Stimulated activated CD4-positive, alpha-beta T cell treated with anti-CD3 and anti-CD28 coated beads, Interleukin-1b, Interleukin-23, amount 100 ng/mL, for 48 hours (primary cell): ENCODE measurements around the gene WDFY2.
A peak's percentile ranks its signal among the peaks of the same experiment; 100 is the strongest.

Experiments
- DNase-seq: peaks from one replicate; pipeline ENCODE4 v3.0.0-alpha.2; 2020

The WDFY2 gene

DNA sequence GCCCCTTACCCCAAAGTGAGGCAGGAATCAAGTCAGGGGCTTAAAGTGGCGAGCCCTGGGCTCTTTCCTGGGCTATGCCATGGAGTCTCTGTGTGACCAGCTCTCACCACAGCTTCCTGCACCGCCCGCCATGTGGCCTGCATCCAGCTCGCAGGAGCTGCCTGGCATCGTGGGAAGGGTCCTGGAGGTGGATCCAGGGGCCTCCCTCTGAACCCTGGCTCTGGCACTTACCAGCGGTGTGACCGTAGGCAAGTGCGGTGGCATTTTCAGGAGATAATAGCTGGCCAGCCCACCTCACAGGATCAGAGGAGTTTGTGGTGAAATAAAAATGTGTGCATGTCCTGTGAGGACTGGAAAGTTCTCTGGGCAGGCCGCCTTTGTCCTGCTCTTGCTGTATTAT lies 193.7 kb downstream of the WDFY2 start:
- DNase-seq = no peak

DNA sequence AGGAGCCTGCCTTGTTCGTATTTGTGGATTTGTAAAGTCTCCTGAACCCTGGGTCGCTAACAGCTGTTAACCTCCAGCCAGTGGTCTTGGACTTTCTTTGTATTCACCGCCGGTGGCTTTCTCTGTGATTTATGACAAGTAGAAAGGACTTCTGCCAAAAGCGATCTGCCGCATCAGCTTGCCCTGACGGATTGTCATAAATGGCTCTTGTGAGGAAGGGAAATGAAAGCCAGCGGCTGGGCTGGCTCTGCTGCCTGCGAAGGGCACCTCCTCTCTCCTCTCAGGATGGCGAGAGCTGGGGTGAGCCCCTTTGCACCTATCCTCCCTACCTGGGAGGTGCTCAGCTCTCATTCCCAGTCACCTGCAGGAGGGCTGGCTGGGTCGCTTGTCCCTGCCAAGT lies 194.1 kb downstream of the WDFY2 start:
- DNase-seq = no peak

DNA sequence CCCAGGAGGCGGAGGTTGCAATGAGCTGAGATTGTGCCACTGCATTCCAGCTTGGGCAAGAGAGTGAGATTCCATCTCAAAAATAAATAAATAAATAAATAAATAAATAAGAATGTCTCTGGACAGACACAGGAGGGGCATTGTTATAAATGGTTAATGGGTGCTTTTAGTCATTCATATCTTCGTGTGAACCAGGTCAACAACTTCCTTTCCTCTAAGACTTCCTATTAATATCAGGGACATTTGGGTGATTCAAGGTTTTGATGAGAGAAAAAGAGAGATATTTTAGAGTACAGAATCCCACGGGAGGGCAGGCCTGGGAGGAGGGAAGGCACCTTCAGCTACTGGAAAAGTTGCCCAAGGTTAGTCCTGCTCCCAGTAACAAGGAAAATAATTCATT lies 195.8 kb downstream of the WDFY2 start:
- DNase-seq = no peak

DNA sequence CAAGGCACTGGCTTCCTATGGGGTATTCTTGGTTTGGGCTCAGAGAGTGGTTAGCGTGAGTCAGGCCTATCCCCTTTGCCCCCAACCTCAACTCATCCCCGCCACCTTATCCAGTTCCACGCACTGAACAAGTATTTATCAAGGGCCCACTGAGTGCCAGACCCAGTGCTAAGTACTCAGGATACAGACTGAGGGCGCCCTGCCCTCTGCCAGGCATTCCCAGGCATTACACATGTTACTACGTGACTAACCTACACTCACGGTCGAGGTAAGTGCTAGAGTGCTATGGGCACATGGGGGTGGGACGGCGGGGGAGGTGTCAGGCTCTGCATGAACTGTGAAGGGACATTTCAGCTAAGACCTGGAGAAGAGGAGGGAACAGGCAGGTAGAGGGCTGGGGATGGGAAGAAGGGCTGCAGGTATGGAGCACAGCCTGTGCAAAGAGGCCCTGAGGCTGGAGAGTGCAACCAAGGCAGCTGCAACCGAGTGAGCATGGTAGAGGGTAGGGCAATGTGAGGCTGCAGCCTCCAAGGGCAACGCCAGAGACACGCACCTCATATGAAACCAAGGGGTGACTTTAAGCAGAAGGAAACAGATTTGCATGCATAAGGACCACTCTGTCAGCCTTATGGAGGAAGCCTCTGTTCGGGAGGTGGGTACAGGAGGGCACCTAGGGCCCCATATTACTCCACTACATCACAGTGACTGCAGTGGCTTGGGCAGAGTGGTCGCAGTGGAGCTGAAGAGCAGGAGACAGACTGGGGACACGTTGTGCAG lies 197.2 kb downstream of the WDFY2 start:
- no peak for DNase-seq

DNA sequence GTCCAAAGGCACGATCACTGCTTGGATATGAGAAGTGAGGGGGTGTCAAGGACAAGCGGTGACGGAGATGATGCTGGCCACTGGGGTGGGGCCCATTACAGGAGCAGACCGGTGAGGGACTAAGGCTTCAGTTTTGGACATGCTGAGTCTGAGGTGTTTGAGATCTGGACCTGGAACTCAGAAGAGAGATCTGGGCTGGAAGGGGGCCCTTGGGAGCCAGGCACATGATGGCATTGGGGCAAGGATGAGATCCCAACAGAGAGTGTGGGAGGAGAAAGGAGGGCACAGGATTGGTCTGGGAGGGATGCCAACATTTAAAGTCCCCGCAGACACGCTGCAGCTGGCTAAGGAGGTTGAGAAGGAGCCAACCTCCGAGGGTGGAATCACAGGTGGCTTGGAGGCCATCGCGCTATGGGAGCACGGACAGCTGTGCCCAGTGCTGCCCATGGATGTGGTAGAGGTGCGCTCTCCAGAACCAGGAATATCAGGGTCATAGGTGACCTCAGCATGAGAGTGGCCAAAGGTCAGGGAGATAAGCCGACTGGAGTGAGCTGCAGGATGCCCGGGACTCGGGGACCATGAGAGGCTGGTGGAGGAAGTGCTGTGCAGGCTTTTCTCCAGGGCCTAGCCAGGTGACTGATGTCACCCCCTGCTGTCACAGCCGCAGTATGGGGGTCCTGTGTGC lies 197.9 kb downstream of the WDFY2 start:
- no peak for DNase-seq

DNA sequence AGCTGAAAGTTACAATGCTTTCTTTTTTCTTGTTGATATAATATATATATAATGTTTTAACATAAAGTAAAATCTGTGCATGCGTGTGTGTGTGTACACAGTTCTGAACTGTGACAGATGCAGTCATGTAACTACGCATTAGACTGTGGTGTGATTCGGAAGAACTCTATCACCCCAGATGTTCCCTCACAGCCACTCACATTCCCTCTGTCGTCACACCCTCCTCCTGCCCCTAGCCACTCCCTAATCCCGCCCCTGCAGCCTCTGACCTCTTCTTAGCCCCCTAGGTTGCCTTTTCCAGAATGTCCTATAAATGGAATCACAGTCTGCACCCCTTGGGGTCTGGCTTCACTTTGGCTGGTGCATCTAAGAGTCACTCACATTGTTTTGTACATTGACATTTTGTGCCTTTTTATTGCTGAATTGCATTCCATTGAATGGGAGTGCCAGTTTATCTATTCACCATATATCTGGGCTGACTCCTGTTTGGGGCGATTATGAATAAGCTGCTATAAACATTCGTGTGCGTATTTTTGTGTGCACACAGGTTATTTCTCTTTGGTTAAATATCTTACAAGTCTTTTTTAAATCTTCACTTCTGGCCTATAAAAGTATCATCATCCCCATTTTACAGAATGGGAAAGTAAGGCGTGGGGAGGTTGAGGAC lies 199.3 kb downstream of the WDFY2 start:
- DNase-seq = no peak

DNA sequence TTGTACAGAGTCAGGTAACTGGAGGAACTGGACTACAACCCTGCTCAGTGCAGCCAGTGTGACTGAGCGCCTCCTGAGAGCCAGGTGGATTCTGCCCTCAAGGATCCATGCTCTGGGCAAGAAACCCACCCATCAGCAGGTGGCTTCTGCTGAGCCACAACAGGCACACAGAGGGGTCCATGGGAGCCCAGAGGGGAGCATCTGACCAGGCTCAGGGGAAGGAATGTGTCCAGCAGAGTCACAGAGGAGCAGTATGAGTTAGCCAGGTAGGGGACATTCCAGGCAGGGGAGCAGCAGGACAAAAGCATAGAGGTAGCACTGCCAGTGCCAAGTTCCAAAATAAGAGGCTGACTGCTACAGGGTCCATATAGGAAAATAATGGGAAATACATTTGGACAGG lies 199.8 kb downstream of the WDFY2 start:
- no peak for DNase-seq

DNA sequence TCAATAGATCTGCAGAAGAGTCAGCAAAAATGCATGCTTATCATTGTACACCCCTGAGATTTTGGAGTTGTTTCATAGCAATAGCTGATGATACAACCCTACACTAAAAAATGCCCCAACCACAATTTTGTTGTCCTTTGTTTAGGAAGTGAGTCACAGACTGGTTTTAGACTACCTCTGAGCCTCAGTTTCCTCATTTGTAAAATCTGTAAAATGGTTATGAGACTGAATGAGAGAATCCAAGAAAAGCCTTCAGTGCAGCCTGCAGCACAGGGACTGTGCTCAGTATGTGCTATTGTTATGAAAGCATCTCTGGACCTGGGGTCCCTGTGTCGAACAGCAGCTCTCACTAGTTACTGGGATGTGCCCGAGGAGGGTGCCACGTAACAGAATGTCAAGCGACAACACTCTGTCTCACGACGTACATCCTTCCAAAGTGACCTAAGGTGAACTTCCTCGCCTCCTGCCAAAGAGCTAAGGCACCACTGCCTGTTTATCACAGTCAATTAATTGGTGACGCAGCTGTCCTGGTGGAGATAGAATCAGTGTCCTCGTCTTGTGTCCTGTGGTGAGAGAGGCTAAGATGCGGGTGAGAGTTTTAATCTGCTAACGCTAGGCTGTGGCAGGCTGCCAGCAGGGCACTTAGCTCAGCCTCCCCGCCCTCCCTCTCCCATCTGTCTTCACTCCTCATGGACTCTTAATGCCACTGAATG lies 201.6 kb downstream of the WDFY2 start:
- DNase-seq = no peak

DNA sequence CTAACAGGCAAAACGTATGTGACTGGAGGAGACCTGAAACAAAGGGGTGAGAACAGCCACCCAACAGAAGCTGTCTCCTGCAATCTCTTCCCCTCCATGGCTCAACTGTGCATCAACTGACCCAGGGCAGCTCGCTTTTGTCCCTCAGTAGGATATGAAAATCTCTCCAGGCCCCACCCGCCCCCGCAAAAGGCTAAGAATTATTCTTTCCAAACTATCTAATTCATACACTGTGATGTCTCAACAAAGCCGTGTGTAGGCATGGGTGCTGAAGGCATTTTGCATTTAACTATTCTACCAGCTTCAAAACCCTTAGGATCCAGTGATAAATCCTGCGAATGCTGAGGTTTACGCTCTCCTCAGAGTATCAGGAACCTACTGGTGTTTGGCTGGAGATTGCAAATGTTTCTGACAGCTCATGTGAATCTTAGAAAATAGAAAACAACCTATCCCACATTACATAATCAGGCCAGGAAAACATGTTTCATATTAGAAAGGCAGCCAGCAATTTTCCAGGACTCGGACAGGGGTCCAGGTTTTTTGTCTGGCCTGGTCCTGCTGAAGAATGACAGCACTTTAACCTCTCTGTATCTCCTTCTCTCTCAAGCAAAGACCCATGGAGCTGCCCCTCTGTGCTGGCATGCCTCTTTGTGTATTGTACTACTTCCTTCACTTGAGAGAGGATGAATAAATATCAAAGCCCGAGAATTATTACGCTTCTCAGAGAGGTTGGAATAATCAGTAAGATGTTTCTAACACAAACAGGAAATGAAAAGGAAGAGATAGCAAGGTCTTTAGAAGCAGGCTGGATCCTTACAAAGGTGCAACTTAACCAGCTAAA lies 202.4 kb downstream of the WDFY2 start:
- no peak for DNase-seq

DNA sequence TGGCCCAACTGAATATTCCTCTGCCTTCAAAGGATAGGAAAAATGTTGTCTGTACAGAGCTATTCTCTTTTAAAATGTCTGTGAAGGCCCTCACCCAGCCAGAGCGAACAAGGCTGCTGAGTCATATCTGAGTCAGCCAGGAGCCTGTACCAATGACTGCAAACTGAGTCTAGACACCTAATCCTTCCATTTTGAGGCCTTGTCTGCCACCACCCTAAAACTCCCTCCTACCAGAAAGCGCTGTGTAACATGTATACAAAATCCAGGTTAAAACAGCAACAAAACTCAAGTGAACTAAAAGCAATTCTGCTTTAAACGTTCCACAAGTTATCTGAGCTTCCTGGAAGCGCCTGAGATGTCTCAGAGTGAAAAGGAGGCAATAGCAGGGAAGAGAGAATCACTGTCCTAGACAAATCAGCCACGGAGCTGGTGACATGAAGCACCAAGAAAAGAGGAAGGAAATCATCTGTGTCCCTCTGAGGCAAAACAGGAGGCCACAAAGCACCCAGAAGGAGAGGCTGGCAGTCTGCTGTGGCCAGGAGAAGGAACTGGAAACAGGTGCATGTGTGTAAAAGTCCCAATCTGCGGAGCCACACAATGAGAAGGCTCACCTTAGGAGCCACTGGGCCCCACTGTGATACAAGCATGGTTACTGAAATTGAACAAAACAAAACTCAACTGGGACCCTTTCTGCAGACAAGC lies 209.5 kb downstream of the WDFY2 start:
- DNase-seq = peak; percentile 80

DNA sequence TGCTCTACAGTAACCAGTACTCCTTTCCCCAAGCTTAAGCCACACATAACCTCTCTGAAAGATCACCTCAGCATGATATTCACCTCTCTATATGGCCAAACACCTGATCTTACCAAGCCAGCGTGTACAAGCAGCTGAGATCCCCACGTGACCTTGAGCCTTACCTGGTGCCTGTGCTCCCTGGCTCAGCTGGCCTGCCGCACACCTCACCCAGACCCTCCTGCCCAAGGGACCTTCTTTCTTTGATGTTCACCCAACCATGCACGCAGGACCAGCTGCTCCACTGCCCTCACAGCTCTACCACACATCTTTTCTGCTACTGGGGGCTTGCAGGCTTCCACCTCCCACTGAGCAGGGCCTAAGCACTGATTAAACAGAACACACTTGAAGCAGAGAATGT lies 210.7 kb downstream of the WDFY2 start:
- no peak for DNase-seq

DNA sequence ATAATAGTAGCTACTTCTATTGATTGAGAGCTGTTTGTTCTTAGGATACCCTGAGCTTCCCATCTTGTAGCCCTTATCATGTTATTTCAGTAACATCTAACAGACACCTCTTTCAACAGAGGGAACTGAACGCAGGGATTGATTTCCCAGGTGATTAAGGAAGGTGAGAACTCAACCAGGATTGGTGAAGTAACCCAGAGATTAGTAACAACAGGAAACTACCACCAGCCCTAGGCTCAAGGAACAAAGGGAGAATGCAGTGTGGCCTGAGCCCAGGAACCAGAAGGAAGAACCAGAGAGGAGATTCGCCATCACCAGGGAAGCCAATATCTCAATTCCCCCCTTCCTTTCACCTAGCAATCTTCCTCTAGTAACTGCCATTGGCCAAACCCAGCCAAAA lies 211.2 kb downstream of the WDFY2 start:
- no peak for DNase-seq

DNA sequence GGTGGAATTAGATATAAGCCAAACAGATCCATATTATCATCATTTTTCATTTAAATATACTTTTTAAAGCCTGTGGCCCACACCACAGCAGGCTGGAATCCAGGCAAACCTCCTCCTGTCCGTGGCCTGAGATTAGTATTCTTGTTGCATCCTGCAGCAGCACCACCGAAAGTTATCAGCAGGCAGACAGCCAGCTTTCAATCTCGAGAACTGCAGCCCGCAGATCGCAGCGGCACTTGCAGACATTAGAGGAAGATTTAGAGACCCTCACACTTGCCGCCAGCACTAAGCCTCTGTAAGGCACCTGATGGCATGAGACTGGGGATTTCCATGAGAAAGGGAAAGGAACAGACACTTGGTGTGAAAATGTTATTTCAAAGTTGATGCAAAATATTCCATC lies 212.3 kb downstream of the WDFY2 start:
- no peak for DNase-seq

DNA sequence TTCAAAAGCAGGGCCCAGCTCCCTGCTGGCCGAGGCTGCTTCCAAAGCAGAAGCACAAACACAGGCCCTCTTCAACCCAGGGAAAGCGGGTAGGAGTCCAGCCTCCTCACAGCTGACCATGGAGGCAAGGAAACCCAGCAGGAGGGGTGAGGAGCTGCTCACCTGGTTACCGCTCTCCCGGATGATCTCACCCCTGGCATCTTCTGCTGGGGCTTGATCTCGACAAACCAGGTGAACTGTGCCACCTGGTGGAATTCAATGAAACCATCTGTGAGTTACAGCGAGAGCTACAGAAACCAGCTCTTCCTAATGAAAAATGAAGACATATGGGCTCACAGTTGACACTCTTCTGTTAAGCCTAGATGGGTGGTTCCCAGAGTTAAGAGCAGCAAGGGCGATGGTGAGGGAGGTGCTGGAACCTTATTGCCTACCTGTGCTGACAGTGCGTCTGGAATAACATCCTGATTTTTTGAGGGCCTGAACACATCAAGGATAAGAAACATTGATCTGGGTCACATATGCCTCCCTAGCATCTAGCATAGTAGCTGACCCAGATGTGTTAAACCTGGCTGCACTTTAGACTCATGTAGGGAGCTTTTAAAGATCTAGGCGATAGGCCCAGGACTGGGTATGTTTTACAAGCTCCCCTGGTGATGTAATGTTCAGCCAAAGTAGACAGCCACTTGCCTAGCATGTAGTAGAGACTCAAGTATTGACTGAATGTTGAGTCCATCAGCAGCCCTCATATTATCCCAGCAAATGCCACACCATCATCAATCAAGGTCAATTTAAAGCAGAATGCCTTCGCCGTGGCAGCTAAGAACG lies 213.6 kb downstream of the WDFY2 start:
- DNase-seq = peak; percentile 66

DNA sequence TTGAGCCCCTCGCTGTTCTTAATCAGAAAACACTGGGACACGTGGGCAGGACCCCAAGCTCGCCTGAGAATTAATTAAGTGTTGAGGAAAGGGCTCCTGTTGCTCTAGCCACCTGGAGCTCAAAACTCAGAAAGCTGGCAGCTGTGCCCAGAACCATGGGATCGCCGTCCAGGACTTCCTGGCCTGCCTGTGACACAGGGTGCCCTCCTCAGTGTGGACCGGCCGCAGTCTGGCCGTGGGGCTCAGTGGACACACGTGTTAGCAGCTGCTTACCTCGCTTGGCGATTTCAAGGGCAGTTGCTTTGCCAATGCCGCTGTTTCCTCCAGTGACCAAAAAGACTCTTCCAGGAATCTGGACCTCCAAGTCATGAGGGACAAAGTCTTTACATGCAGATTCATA lies 215.0 kb downstream of the WDFY2 start:
- no peak for DNase-seq

DNA sequence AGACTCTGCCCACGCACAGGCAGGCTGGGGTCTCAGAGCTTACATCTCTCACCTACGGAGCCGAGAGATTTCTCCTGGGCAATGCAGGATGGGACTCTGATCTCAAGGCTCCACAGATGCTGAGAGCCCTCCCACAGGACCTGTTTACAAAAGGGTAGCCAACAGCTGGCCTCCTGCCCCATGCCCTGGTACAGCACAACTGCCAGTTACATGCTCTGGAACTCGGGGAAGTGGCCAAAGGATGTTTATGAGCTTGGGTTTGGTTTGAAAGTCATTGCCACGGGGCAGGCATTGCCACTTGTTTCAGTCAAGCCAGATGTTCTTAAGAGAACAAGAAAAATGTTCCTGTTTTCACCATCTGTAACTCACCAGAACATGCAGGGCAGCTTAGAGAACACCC lies 216.2 kb downstream of the WDFY2 start:
- no peak for DNase-seq

DNA sequence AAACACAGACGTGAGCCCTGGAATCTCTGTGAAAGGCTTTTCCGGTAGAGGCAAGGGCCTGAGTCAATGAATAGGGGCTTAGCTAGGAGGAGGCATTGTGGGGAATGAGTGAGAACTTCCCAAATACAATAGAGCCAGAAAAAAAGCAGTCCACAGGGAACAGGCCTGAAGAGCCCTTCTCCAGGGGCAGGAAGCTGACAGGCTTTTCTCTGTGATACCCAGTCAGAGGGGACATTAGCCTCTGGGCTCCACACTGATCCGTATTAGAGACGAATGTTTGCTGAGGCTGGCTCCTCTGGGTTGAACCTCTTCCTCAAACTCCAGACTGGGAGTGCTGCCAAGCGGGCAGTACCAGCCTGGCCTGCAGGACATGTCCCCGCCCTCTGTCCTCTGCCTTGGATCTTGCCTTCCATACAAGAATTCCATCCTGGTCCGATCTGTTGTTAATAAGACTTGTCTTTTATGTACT lies 217.4 kb downstream of the WDFY2 start:
- no peak for DNase-seq

DNA sequence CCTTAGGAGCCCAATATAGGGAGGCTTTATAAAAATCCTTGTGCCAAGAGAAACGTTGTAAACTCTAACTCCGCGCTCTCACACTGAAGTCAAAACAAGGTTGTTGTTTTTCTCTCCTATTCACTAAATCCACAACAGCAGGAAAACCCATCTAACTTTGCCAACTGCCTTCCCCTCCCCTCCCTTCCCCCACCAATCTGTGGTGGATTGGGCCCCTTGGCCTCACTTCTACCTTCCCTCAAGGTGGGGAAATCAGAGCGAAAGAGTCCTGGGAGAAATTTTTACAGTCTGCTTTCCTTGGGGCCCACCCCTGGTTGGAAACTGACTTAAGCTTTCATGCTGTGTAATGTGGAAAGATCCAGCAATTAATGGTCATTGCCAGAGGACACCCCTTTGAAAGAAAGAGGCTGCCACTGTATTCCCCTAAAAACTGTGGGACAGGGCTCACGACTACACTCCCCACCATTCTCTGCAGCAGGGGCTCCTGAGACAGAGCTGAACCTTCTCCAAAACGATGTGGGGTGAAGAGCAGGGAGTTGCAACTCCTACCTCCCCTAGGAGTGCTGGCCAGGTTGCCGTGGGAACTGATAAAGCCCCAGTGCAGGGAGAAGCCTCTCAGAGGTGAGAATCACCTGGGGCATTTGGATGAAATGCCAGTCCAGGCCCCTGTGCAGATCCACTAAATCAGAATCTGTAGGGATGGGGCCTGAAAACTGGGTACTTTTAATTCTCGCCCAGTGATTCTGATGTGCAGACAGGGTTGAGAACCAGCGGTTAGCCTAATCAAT lies 218.6 kb downstream of the WDFY2 start:
- DNase-seq = no peak

DNA sequence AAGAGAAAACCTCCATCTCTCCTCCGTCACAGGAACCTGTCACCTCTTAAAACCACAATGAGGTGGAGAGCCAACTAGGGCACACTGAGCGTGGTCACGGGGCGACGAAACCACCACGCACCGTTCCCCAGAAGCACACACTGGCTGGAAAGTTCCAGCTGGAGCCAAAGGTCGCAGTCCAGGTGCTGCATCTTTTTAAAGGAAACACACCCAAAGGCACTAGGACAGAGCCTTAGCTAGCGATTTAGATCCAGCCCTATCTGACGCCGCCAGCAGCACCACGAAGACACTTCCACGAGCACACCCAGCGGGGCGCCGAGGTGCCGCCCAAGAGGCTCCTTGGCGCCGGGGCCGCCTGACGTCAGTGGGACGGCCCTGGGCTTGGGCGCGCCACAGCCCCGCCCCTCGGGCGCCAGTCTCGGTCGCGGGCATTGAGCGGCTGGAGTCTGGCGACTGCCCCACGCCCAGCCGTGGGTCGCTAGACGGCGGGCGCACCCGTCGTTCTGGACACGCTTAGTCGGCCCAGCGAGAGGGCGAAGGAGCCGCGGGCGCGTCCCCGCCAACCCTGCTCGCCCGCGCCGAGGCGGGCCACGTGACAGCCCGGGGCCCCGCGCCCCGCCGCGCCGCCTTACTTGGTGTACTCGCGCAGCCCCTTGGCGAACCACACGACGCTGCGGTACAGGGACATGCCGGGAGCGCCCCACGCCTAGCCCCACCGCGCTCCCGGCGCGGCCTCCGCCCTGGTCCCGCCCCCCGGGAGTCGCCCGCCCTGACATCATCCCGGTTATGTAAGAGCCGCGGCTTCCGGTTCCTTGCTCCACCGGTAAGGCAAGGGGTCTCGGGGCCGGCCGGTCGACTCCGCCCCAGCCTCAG lies 219.4 kb downstream of the WDFY2 start, which contains the start of gene DHRS12:
DHRS12 (minus strand) TSS at position 742 of the 873 bp plus-strand sequence. CDS start 4,504 bp downstream, outside the sequence.
- DNase-seq = peak; percentile 80
